ENCODE results near the gene MINDY1.

Gene MINDY1

GRCh38 chr1:150965605-150966004 is 41.1 kb downstream of the MINDY1 start:
- no peak for DNase-seq (ENCODE audit: low spot score)

- no peak for DNase-seq (ENCODE audit: low spot score)
These were observed 42.6 kb downstream of the MINDY1 start for GRCh38 chr1:150964164-150964489.

- DNase-seq (ENCODE audit: low spot score), result no peak
These were observed 43.2 kb downstream of the MINDY1 start for GRCh38 chr1:150963321-150964163.

GRCh38 chr1:150961756-150962155 is 44.9 kb downstream of the MINDY1 start:
- no peak for DNase-seq (ENCODE audit: low spot score)

GRCh38 chr1:150960646-150961045 is 46.1 kb downstream of the MINDY1 start:
- no peak for DNase-seq (ENCODE audit: low spot score)

GRCh38 chr1:150957666-150958065 is 49.0 kb downstream of the MINDY1 start:
- DNase-seq (ENCODE audit: low spot score), result no peak

- DNase-seq (ENCODE audit: low spot score), result no peak
These were observed 51.4 kb downstream of the MINDY1 start for GRCh38 chr1:150955280-150955679.

- no peak for DNase-seq (ENCODE audit: low spot score)
These were observed 52.0 kb downstream of the MINDY1 start for GRCh38 chr1:150954708-150955107.

Measured in hepatic stellate cell (primary cell).